Ramos (cell line): ENCODE results near the gene SNAPC4.

Experiments used
- in situ Hi-C: fragments of 300-500 bp; cut with MboI; formaldehyde crosslinking; loops from one replicate; pipeline ENCODE4 v1.14.3; 2022; ENCODE audit warnings: low sequenced_read_pairs; ENCODE audit not compliant: unreplicated experiment

Gene SNAPC4

GRCh38 chr9:136395020-136395340, 5.0 kb downstream of the SNAPC4 start:
- in situ Hi-C loops, result no loop called here

GRCh38 chr9:136394312-136395019, 5.5 kb downstream of the SNAPC4 start:
- in situ Hi-C loops, result no loop called here

GRCh38 chr9:136393531-136393930, 6.4 kb downstream of the SNAPC4 start:
- in situ Hi-C loops, result no loop called here

- in situ Hi-C loops, result no loop called here
These were observed 7.2 kb downstream of the SNAPC4 start for GRCh38 chr9:136392538-136393449.

- in situ Hi-C loops, result no loop called here
These were observed 8.0 kb downstream of the SNAPC4 start for GRCh38 chr9:136391737-136392537.

- in situ Hi-C loops, result no loop called here
These were observed 10.6 kb downstream of the SNAPC4 start for GRCh38 chr9:136389396-136389795.

- in situ Hi-C loops, result no loop called here
These were observed 12.8 kb downstream of the SNAPC4 start for GRCh38 chr9:136387217-136387616.

- in situ Hi-C loops, result no loop called here
These were observed 14.0 kb downstream of the SNAPC4 start for GRCh38 chr9:136386018-136386417.

- in situ Hi-C loops, result no loop called here
These were observed 15.0 kb downstream of the SNAPC4 start for GRCh38 chr9:136385015-136385414.

- in situ Hi-C loops, result no loop called here
These were observed 16.5 kb downstream of the SNAPC4 start for GRCh38 chr9:136383436-136383835.

- in situ Hi-C loops, result no loop called here
These were observed 17.9 kb downstream of the SNAPC4 start for GRCh38 chr9:136381966-136382513.

- in situ Hi-C loops, result no loop called here
These were observed 18.7 kb downstream of the SNAPC4 start for GRCh38 chr9:136381311-136381710.

- in situ Hi-C loops, result no loop called here
These were observed 19.6 kb downstream of the SNAPC4 start for GRCh38 chr9:136380381-136380780.

- in situ Hi-C loops, result no loop called here
These were observed 20.1 kb downstream of the SNAPC4 start for GRCh38 chr9:136379891-136380290.

- in situ Hi-C loops, result no loop called here
These were observed 20.6 kb downstream of the SNAPC4 start for GRCh38 chr9:136379401-136379800.

- in situ Hi-C loops, result no loop called here
These were observed 21.0 kb downstream of the SNAPC4 start for GRCh38 chr9:136379003-136379287.

- in situ Hi-C loops, result no loop called here
These were observed 21.6 kb downstream of the SNAPC4 start for GRCh38 chr9:136378170-136379002.

GRCh38 chr9:136377341-136378169, 22.4 kb downstream of the SNAPC4 start:
- in situ Hi-C loops, result no loop called here

GRCh38 chr9:136376457-136376856, 23.5 kb downstream of the SNAPC4 start:
- in situ Hi-C loops, result no loop called here
